Nucleus accumbens (tissue), 56 donors: ENCODE data around the gene TNS3.

ENCODE experiments used
- DNase-seq, 56 donors: peaks; one replicate each; lab custom pipeline; 2025; lab: John Stamatoyannopoulos, UW

Gene TNS3

DNA sequence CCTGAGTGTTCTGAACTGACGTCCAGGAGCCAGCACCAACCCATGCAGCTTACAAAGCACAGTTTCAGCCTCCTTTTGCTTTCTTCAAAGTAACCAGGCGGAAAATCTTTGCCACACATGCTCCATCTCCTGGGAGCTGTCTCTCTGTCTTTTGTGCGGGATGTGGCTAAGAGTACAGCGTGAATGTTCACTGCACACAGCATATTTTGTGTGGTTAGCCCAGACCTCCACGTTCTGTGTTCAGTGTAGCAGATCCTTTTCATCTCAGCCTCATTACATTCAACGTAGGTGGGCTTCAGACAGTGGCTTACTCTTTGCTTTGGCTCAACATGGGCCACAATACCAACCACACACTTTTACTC lies 200.8 kb downstream of the TNS3 start:
- no peak for DNase-seq

DNA sequence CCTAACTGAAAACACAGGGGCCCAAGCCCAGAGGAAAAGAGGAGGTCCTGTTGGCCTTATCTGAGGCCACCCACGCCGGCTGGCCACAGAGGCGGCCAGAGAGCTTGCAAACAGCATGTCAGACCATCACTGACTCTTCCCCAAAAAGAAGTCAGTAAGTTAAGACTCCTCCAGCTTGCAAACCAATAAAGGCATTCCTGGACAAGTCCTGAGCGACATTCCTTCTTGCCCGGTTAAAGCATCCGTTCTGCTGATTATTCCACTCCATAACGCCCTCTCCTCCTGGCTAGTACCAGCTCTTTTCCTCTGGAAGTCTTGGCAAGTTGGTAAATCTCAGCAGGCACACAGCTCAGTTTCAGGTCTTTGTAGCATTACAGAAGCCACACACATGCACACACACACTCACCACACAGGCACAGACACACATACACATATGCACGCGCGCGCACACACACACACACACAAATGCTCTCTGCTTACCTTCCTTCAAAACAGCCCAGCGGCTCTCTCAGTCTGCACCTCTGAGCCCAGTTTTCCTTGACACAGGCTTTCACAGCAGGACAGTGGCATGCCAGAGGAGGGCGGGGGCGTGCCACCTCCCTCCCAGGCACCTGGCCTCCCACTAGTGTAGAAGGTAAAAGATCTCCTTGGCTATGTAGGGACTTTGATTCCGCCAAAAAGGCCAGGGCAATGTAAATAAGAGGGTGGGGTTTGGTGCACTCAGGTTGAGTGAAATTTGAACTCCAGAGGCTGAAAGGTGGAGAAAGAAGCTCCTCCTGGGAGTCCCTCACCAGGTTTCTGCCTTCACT lies 201.4 kb downstream of the TNS3 start:
- no peak for DNase-seq

DNA sequence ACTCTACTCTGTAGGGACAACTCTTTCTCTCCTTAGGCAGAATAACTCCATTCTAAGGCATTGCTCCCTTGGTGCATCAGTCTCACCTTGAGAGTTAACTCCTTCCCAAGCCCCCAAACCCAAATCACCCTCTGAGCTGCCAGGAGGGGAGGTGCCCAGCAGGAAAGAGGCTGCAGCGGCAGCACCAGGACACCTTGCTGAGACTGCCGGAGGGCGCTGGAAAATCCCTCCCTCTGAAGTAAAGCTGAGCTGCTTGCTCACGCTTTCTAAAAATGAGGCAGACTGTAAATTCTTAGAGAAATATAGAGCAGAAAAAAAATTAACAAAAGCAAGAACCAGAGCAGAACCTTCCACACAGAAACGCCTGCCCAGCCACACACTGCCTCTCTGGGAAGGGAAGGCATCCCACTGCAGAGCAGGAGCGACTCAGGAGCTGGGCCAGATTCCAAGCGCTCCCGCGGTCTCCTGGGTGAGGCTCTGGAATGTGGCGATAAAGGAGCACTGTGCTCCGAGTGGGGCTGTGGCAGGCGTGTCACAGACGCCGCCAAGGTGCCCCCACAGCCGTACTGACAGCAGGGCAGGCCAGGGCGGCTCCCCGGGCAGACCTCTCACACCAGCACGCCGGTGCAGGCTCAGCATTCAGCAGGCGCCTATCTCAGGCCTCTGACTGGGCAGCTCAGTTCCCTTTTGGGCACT lies 202.1 kb downstream of the TNS3 start:
- peak in 18 of 56 donors; percentile 7 to 55 (median 22) for DNase-seq

DNA sequence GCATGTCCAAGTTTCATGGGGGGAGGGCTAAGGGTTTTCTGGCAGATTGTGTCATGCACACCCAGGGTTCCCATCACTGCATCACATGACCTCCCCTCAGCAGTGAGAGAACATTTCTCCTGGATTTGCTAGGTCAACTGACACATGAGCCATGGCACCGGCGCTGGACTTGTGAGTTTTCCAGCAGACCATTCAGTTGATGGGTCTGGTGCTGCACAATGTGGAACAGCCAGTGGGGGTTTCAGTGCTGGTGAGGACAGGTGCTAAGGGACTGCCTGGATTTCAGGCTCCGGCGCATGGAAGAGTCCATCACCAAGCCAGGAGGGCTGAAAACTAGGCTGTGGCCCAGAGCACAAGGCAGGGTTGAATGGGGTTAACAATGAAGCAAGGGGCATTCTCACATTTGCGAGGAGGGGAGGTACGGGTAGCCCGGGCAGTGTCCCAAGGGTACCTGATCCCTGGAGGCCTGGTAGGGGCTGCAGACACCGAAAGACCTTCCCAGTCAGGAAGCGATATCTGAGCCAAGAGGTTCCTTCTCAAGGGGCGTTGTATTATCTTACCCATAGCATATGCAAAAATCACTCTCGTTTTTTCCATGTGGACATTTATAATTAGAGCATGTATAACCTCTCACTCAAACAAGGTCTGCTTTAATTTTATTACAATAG lies 203.0 kb downstream of the TNS3 start:
- no peak for DNase-seq

DNA sequence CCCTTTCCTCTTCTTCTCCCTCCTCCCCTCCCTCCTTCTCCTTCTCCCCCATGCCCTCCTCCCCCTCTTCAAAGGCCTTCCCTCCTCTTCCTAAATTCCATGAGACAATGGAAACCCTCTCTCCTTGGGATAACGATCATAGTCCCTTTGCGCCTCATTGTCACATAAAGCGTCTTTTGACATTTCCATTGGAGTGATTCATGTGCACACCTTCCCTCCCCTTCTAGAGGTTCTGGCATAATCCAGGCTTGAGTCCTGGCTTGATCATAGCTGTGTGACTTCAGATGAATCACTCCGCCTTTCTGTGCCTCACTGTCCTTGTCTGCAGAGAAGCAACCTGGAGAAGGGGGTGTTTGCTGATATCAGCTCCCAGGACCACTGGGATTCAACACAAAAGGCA lies 204.2 kb downstream of the TNS3 start:
- no peak for DNase-seq

DNA sequence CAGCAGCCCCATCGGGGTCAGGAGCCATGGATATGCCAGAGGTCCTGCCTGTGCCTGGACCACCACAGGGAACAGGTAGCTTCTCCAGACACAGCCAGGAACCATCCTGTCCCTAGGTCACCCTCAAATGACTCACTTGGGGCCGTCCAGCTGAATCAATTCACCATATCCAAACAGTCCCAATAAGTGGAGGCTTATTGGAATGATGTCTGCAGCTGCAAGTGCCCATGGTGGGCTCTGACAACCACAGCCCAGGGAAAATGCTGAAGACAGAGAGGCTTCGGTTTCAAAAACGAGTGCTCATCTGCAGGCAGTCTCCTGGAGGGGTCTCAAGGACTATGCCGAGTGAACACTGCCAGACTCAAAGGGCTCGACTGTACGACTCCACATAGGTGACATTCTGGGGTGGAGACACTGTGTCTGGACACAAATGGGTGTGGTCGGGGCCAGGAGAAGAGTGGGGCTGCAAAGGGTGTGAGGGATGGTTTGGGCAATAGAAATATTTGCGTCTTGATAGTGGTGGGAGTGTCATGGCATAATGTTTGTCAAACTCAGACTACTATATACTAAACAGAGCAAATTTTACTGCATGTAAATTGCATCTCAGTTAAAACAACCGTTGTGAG lies 204.8 kb downstream of the TNS3 start:
- no peak for DNase-seq

DNA sequence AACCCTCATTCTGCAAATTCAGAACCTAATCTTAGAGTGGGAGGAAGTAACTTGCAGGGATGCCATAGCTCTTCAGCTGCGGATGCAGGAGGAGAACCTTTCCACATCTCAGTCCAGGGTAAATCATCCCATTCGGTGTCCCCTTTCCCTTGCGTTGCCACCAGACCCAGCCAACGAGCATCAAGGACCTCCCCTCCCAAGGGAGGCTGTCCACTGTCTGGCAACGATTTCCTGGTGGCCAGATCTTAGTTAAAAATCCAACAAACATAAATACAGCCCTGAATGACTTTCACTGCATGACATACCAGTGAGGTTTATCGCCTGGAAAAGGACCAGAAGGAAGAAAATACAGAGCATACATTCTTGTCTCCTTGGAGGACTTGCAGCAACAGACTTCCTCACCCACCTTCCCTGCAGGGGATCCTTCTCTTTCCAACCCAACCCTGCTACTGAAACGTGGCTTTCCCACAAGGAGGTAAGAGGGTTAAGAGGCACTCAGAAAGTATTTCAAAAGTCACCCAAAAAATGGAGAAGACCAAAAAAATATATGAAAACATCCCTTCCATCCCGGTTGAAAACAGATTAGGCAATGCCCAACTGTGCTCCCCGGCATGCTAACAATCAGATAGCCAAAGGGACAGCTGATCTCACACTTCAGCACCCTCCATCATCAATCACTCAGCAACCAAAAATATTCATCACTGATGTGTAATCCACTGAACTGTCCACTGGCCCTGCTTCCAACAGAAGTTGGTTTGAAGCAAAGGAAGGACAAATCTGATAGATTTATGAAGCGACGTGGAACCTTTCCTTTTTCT lies 206.6 kb downstream of the TNS3 start:
- DNase-seq: no peak

DNA sequence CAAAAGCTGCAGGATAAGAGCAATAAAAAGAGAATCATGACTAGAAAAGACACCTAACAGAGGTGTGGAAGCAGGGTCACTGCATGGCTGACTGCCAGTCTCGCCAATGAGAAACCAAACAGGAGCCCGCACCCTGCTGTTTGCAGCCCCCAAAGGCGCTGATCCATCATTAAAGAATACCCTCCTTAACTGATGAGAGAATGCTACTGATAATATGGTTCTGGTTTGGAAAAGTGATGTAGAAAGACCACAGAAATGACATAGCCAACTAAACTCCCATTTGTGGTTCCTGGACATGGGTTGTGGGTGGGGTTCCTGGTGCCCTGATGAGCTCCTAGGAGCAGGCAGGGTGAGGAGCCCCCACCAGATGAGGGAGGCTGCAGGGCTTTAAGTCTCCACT lies 207.4 kb downstream of the TNS3 start:
- DNase-seq: no peak

DNA sequence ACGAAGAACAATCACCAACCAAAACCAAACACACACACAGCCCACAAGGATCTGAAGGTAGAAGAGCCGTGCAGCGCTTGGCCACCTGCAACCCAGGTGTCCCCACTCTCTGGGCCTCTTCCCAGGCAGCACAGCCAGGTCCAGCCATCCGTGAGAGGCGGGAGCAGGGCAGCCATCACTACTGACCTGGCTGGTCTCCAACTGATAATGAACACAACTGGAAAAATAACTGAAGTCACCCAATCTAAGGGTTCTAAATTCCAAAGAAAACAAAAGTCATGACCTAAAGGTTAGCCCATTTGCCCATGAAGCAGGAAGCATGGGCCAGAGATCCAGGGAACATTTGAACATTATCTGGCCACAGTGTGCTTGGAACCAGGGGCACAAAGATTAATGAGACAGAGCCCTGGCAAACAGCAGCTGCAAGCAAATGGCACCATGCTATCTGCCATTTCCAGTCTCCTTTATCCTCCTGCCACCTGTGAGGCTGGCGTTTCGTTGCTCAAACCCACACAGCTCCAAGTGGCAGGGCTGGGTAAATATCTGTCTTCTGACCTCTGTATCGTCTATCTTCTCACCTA lies 207.9 kb downstream of the TNS3 start:
- DNase-seq: no peak

DNA sequence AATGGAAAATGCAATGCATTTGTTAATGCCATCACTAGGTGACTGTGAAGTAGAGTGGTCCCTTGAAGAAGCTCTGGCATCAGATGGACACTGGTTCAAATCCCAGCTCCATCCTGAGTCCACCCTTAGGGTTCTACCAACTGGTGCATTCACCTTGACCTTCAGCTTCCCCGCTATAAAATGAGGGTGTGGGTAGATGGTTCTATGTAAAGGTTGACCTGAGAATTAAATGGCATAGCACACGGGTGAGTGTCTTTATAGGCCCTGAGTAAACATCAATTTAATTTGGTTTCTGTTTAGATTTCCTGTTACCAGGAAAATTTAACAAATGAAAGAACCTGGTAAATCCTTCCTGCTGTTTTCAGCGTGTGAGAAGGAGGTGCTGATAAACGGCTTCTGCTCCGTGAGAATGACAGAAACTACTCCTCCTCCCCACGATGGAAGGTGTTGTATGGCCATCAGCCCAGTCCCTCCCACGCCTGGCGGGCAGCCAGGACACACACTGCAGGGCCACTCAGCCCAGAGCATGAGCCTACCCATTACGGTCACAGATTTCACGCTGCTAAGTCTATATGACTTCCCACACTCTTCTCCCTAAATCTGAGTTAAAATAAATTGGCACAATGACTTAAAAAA lies 210.1 kb downstream of the TNS3 start:
- peak in 11 of 56 donors; percentile 11 to 48 (median 26) for DNase-seq

DNA sequence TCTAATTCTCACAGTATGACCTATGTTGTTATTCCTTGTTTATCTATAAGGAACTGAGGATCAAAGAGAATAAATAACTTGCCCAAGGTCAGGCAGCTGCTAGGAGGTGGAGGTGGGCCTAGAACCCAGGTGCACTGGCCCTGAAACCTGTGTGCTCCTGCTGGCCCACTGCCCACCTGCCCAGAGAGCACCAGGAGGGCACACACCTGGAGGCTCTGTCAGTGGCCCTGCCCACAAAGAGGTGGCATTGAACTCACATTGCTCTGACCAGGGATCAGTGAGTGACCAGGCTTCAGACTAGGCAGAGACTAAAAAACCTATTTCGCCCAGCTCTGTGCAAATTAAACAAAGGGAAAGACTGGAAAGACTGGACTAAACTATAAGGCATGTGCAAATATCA lies 210.6 kb downstream of the TNS3 start:
- no peak for DNase-seq

DNA sequence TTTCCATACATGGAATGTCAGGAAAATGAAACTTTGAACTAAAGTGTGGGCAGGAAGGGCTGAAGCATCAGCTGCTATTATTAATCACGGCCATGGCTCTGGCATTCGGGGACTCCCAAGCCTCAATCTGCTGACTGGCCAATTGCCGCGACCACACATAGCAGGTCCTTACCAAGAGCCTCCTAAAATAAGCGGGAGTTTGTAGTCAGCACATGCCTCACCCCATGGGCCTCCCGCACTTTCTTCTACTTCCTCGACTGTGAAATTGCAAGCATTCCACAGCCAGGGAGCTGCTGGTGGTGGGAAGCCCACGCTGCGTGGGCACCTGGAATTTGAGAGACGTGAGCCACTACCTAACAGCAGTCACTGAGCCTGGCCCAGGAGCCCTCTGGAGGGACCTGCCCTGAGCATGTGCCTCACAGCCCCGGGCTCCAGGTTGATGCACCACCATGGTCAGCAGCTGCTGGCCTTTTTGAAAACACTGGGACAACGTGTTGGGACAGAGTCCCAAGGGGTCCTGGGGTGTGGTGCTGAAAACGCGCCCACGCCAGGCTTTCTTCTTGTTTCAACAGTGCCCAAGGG lies 211.4 kb downstream of the TNS3 start:
- no peak for DNase-seq

DNA sequence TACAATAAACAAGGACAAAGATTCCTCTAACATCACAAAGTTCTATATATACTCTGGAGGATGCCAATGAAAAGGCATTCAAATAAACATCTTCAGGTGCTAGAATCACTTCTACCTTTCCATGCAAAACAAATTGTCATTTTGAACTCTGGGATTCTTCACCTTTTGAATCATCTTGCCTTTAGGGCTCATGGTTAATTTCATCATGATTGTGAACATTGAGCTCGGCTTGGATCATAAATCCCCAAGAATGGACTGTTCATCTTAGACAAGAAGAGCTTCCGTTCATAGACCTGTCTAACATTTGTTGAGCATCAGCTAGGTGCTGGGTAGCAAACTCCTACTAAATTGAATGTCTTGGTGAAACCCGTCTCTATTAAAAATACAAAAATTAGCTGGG lies 212.2 kb downstream of the TNS3 start:
- DNase-seq: no peak

DNA sequence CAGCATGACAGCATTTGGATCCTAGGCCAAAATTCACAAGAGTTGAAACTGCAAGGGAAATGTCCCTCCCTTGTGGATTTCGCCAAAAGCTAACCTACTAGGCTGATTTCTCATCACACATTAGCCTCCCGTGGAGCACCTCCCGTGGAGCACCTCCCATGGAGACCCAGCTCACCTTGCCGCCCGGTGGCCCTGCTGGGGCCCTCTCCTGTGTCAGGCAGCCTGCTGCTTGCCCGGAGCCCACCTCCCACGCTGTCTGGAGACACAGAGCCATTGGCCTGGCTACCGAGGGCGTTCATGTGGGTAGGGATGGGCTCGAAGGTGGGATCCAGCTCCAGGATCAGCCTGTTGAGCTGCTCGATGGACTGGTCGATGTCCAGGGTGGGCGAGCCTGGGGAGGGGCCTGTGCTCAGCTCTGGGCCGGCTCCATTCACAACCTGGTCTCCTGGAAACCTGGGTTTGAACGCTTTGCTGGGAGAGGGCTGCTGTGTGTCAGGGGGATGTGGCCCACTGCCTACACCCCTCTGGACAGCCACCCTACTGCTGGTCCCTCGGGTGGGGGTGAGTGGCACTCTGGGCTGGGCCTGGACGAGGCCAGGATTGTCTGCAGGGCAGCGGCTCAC lies 213.6 kb downstream of the TNS3 start:
- DNase-seq: no peak

DNA sequence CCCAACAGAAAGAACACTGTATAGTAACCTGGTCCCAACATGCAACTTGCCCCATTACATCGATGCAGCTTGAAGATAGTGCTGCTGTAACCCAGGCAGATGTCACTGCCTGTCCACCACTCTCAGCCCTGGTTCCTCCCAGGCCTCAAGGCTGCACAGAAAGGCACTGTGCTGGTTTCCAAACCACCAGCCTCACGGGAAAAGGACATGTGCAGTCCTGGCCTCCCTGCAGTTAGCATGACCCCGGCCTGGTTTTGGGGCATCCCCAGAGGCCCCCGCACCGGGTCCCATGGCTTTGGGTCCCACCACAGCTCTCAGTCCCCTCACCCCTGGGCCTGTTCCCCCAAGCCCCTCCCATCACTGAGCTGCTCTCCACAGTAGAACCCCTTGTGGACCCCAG lies 214.5 kb downstream of the TNS3 start:
- no peak for DNase-seq

DNA sequence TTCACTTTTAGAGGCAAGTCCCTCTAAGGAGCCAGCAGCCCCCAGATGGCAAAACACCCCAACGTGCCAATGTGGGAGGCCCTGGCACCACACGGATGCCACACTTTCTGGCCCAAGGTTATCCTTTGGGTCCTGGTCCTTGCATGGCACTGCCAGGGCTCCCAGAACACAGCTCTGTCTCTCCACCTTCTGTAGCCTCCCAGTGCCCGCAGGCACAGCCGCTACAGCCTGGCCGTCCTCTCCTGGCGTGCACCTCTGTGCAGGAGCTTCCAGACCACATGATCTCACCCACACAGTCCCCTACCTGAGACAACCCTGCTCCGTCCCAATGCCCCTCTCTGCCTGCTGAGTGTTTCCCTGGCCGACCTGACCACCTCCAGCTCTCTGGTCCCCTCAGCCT lies 215.0 kb downstream of the TNS3 start:
- no peak for DNase-seq

DNA sequence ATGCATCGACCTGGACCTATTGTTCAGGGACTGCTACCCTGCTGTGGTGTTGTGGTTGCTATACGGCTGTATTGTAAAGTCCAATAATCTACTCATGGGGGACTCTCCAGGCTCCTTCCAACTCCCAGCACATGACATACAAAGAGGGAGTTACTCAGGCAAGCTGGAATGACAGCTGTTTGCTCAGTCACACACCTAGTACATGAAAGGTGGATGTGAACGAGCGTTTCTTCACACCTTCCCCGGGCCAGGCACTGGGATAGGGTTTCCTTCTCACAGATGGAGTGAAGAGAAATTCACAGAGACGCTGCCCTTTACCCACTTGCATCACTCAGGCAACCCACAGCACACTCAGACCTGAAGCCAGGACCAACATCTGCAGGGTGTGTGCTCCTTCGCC lies 215.7 kb downstream of the TNS3 start:
- no peak for DNase-seq

DNA sequence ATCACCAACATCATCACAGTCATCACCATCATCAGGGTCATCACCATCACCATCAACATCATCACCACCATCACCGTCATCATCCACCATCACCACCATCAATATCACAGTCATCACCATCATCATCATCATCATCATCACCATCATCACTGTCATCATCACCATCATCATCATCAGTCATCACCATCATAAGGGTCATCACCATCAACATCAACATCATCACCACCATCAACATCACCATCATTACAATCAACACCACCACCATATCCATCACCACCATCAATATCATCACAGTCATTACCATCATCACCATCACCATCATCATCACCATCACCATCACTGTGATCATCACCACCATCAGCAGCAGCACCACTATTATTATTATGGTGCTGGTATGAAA lies 218.9 kb downstream of the TNS3 start:
- no peak for DNase-seq

DNA sequence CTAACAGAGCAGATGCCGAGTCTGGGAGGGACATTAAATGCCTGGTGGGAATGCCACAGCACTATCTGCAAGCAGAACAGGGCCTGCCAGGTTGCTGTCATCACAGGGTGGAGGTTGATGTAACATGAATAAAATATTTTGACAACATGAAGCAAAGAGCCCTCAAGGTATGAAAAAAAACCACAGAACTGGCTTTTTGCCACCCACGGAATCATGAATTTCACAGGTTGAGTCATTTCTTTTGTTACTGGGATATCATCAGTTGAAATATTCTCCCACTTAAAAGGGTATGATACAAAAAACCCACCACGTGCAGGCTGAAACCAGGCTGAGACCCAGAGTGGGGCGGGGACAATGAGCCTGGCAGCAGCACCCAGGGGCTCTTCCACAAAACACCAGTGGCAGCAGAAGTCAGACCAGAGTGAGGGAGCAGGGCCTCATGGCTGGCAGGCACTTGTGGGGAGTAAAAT lies 220.1 kb downstream of the TNS3 start:
- DNase-seq: peak in 16 of 56 donors; percentile 13 to 60 (median 32)
